ENCODE measurements around the gene FKBP2. TPM values are rescaled to one million over a fixed set of nuclear protein-coding genes. Genes with fewer than 3 reads are reported as not detected.

Gene FKBP2
- total and polyA plus RNA-seq, 2 of the 13 experiments (the other 11 are each of a cell fraction or from before 2014, with no cell fraction given): 30.1 to 53.3 TPM

GRCh38 chr11:64246871-64247728 is 6.2 kb downstream of the FKBP2 start, which contains the start of gene PPP1R14B (continued):
- no peak for TF ChIP-seq ZNF503 (CRISPR knock-in tag; IDR thresholded peaks at IDR 0.05)
- no peak for TF ChIP-seq NAIF1 (CRISPR knock-in tag; IDR thresholded peaks at IDR 0.05; ENCODE audit: borderline replicate concordance)
- no peak; the same call in 1 of the 2 replicates for TF ChIP-seq TFDP1 (CRISPR knock-in tag; IDR thresholded peaks at IDR 0.05; ENCODE audit: borderline replicate concordance)
- no peak for TF ChIP-seq RFXANK (CRISPR knock-in tag; IDR thresholded peaks at IDR 0.05)
- no peak for TF ChIP-seq ZKSCAN1 (IDR thresholded peaks at IDR 0.05; ENCODE audit: low read length)
- TF ChIP-seq NFKBIZ (CRISPR knock-in tag; IDR thresholded peaks at IDR 0.05): no peak
- no peak for TF ChIP-seq MTA1 (CRISPR knock-in tag; IDR thresholded peaks at IDR 0.05; ENCODE audit: borderline replicate concordance)
- TF ChIP-seq ZNF766 (CRISPR knock-in tag; IDR thresholded peaks at IDR 0.05; ENCODE audit: borderline replicate concordance): no peak
- TF ChIP-seq POLR2A (IDR thresholded peaks at IDR 0.05; ENCODE audit: insufficient read depth in 1 of 2, low read depth in 2 of 2, low read length in 2 of 2): peak in 1 of 2 experiments; percentile 44; a peak in 1 of 4 replicates
- no peak; the same call in 1 of the 2 replicates for TF ChIP-seq ZNF790 (CRISPR knock-in tag; IDR thresholded peaks at IDR 0.05; ENCODE audit: borderline replicate concordance)
- no peak for TF ChIP-seq ZNF513 (CRISPR knock-in tag; conservative IDR thresholded peaks at IDR 0.05)
- TF ChIP-seq SMAD1 (CRISPR knock-in tag; IDR thresholded peaks at IDR 0.05; ENCODE audit: borderline replicate concordance, low read depth): no peak
- TF ChIP-seq POLR2AphosphoS2 (IDR thresholded peaks at IDR 0.05; ENCODE audit: low read depth, low read length): no peak
- TF ChIP-seq PRDM4 (CRISPR knock-in tag; IDR thresholded peaks at IDR 0.05; ENCODE audit: borderline replicate concordance): no peak
- peak; percentile 41; the same call in 1 of the 2 replicates for TF ChIP-seq ZNF512B (CRISPR knock-in tag; IDR thresholded peaks at IDR 0.05; ENCODE audit: borderline replicate concordance)
- no peak for TF ChIP-seq PHF5A (CRISPR knock-in tag; IDR thresholded peaks at IDR 0.05; ENCODE audit: low read depth, unreplicated experiment)
- TF ChIP-seq ZNF33A (CRISPR knock-in tag; IDR thresholded peaks at IDR 0.05; ENCODE audit: borderline replicate concordance): no peak
- no peak for TF ChIP-seq ISX (CRISPR knock-in tag; conservative IDR thresholded peaks at IDR 0.05)
- no peak for TF ChIP-seq FOXM1 (CRISPR knock-in tag; IDR thresholded peaks at IDR 0.05)
- no peak for TF ChIP-seq ARNT (IDR thresholded peaks at IDR 0.05)

Data from HepG2 (cell line).